Lung (tissue), 12 donors: Measurements from ENCODE around the gene MYPN. TPM values are rescaled to one million over a fixed set of nuclear protein-coding genes. Genes with fewer than 3 reads are reported as not detected.

Experiments used
- ATAC-seq: fragments of 200-7000 bp; cut with Tn5 transposase; one replicate; pipeline ENCODE4 v1.9.1; 2020; ENCODE audit warnings: moderate number of reproducible peaks; ENCODE audit not compliant: insufficient read depth, low FRiP score
- DNase-seq, 3 donors: peaks; one replicate each; pipeline ENCODE4 v3.0.0-alpha.2; 2013 to 2017
- H3K27ac ChIP-seq, 2 donors: one replicate each; pipeline ENCODE4 v1.5.1; 2013; ENCODE audit warnings: mild to moderate bottlenecking in 2 of 2, moderate library complexity in 2 of 2, control low read depth in 1 of 2, inconsistent platforms in 1 of 2, low read depth in 1 of 2, low read length in 1 of 2
- H3K27me3 ChIP-seq, 3 donors: one replicate each; pipeline ENCODE4 v1.5.1; 2013; ENCODE audit warnings: low read length in 2 of 3; ENCODE audit not compliant: control insufficient read depth in 3 of 3, insufficient read depth in 3 of 3
- H3K36me3 ChIP-seq, 4 donors: one replicate each; pipeline ENCODE4 v1.5.1; 2013; ENCODE audit warnings: low read length in 4 of 4, mild to moderate bottlenecking in 1 of 4, moderate library complexity in 1 of 4; ENCODE audit not compliant: control insufficient read depth in 4 of 4, insufficient read depth in 4 of 4
- H3K4me1 ChIP-seq, 5 donors: one replicate each; pipeline ENCODE4 v1.5.1; 2013; ENCODE audit warnings: low read length in 5 of 5, mild to moderate bottlenecking in 2 of 5, moderate library complexity in 1 of 5; ENCODE audit not compliant: control insufficient read depth in 5 of 5, insufficient read depth in 5 of 5
- H3K4me3 ChIP-seq: one replicate; pipeline ENCODE4 v1.5.1; 2013; ENCODE audit warnings: mild to moderate bottlenecking, control low read depth, moderate library complexity
- H3K9ac ChIP-seq, 2 donors: one replicate each; pipeline ENCODE4 v1.5.1; 2013; ENCODE audit warnings: low read length in 2 of 2, control low read depth in 1 of 2; ENCODE audit not compliant: insufficient read depth in 1 of 2
- H3K9me3 ChIP-seq, 4 donors: one replicate each; pipeline ENCODE4 v1.5.1; 2013; ENCODE audit warnings: low read length in 3 of 4, mild to moderate bottlenecking in 1 of 4, moderate library complexity in 1 of 4; ENCODE audit not compliant: control insufficient read depth in 4 of 4, insufficient read depth in 3 of 4
- WGBS, 2 donors: extraction: QIAGEN DNeasy Blood & Tissue Kit; methylation state at CpG; one replicate each; pipeline ENCODE4 v1.1.7; 2013; 5-methylcytosine and 5-hydroxymethylcytosine counted together
- polyA plus RNA-seq, 2 donors: library from polyadenylated mRNA; stranded (reverse); fragments of 200-250 nt; gene quantifications; one replicate each; pipeline ENCODE4 v1.2.1, GENCODE V29; 2013
- total RNA-seq, 2 donors: library from RNA; depleted of rRNA in 1 of 2; stranded (reverse); fragments of >200 nt in 1 of 2; gene quantifications; one replicate each; pipeline ENCODE4 v1.2.1, GENCODE V29; 2014 to 2021
- TF ChIP-seq, protein P1 (sequence below): IDR thresholded peaks from 2 replicates; pipeline ENCODE4 v1.5.1; 2012; ENCODE audit warnings: mild to moderate bottlenecking; ENCODE audit errors: control extremely low read depth, extremely low read depth
- donor health status: control.
- donor health status: control.
- donor health status: Bipolar disorder and iron deficiency.
- donor health status: healthy.
- donor health status: DM: yes; HTN: yes; CAD: no.

Gene MYPN
- total and polyA plus RNA-seq, 4 donors = 0.01 to 0.28 (median 0.04) TPM

DNA sequence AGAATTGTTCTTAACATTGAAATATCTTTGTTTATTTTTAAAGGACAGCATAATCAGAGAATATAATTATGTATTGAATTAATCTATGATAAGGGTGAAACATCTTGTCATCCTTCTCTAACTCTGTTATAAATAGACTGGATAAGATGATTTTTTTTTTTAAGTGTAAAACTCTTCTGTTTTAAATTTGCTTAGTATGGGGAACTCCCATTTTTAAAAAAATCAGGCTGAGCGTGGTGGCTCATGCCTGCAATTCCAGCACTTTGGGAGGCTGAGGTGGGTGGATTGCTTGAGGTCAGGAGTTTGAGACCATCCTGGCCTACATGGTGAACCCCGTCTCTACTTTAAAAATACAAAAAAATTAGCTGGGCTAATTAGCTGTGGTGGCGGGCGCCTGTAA lies 24.8 kb upstream of the MYPN start:
- DNase-seq (peak in 2 of 3 donors; percentile 11 to 45), ATAC-seq (no peak)
- H3K4me3 ChIP-seq = no peak overlapping the region
- TF ChIP-seq, protein P1, sequence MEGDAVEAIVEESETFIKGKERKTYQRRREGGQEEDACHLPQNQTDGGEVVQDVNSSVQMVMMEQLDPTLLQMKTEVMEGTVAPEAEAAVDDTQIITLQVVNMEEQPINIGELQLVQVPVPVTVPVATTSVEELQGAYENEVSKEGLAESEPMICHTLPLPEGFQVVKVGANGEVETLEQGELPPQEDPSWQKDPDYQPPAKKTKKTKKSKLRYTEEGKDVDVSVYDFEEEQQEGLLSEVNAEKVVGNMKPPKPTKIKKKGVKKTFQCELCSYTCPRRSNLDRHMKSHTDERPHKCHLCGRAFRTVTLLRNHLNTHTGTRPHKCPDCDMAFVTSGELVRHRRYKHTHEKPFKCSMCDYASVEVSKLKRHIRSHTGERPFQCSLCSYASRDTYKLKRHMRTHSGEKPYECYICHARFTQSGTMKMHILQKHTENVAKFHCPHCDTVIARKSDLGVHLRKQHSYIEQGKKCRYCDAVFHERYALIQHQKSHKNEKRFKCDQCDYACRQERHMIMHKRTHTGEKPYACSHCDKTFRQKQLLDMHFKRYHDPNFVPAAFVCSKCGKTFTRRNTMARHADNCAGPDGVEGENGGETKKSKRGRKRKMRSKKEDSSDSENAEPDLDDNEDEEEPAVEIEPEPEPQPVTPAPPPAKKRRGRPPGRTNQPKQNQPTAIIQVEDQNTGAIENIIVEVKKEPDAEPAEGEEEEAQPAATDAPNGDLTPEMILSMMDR = no peak
- H3K9me3 ChIP-seq = no peaks in the 10 kb centered on the region
- no peaks in the 10 kb centered on the region for H3K36me3 ChIP-seq
- H3K4me1 ChIP-seq = peaks cover 0 to 13% (median 0%) of the 10 kb centered on the region in 5 donors
- WGBS, 2 donors = 91 to 95% methylated on average over 4 of the region's 4 CpGs
- H3K9ac ChIP-seq = no peak overlapping the region
- peak overlapping the region in 1 of 2 donors; percentile 3 for H3K27ac ChIP-seq
- no peaks in the 10 kb centered on the region for H3K27me3 ChIP-seq

DNA sequence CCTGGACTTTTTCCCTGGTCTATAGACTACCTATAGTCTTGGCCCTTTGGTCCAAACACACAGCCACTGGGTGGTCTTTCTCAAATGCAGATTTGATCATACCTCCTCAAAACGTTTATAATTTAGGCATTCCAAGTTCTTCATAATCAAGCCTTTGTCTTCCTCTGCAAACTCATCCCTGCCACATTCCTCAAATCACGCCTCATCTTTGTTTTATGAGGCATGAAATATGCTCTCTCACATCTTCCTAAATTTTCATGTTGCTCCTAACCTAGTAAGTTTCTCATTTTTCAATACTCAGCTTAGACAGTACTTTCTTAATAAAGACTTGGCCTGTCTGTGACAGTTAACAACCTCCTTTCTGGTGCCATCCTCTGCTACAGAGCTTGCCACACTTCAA lies 23.3 kb upstream of the MYPN start:
- H3K4me1 ChIP-seq = peaks cover 0 to 13% (median 0%) of the 10 kb centered on the region in 5 donors
- H3K4me3 ChIP-seq = no peak overlapping the region
- no peak overlapping the region for H3K9ac ChIP-seq
- H3K36me3 ChIP-seq = no peaks in the 10 kb centered on the region
- DNase-seq (no peak), ATAC-seq (no peak)
- TF ChIP-seq, protein P1 = no peak
- H3K27ac ChIP-seq = no peak overlapping the region
- H3K9me3 ChIP-seq = no peaks in the 10 kb centered on the region
- 70 to 72% methylated on average over 2 of the region's 2 CpGs for WGBS, 2 donors
- H3K27me3 ChIP-seq = no peaks in the 10 kb centered on the region

DNA sequence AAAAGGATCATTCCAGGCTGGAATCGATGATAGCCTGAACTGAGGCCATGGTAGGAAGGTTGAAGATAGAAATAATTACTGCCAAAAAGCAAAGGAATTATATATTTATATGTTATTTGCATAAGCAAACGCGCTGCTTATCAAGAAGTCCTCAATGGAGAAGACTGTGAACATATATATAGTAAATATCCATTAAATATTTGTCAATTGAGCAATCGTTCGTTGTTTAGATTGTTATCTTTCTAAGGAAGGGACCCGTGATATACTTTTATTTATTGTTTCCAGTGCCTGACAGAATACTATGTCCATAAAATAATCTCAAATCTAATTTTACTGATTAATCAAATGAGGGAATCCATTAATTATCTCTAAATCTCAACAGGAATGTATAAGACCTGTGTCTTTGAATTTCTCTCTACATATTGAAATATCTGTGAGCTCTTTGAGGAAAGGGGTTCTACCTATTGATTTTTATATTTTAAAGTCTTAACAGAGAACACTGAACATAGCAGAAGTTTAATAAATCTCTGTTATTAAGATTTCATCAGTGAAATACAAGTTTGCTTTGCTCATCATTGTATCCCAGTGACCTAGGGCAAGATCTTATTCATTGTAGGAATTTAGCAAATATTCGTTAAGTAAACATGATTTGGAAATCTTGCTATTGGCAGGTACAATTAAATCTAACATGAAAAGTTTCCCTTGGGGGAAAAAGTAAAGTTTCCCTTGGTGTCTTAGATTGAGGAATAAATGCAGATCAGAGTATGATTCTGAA lies 22.2 kb upstream of the MYPN start:
- H3K9ac ChIP-seq = no peak overlapping the region
- DNase-seq = no peak
- TF ChIP-seq, protein P1 = no peak
- 72 to 82% methylated on average over 7 of the region's 7 CpGs for WGBS, 2 donors
- H3K9me3 ChIP-seq = no peaks in the 10 kb centered on the region
- H3K36me3 ChIP-seq = no peaks in the 10 kb centered on the region
- H3K4me1 ChIP-seq = peaks cover 0 to 13% (median 0%) of the 10 kb centered on the region in 5 donors
- peak overlapping the region in 1 of 2 donors; percentile 84 for H3K27ac ChIP-seq
- H3K4me3 ChIP-seq = no peak overlapping the region
- no peaks in the 10 kb centered on the region for H3K27me3 ChIP-seq
- ATAC-seq = no peak
